Stomach (tissue), 4 donors: ENCODE measurements around the gene TUBGCP3.

Experiments
- EP300 ChIP-seq: sonication (generic); formaldehyde crosslinking; IDR thresholded peaks from one replicate; pipeline ENCODE4 v1.6.1; 2017; ENCODE audit warnings: antibody characterized with exemption
- POLR2A ChIP-seq, 4 donors: fragments of 450-650 bp; IDR thresholded peaks; one replicate each; pipeline ENCODE4 v1.6.1; 2016; ENCODE audit warnings: antibody characterized with exemption in 4 of 4, control low read depth in 2 of 4, mild to moderate bottlenecking in 1 of 4, moderate library complexity in 1 of 4
- POLR2AphosphoS5 ChIP-seq, 3 donors: sonication (generic); formaldehyde crosslinking; IDR thresholded peaks; one replicate each; pipeline ENCODE4 v1.6.1; 2016; ENCODE audit warnings: antibody characterized with exemption in 3 of 3
- TF ChIP-seq, protein P1 (sequence below), 7 experiments: fragments of 450-650 bp in 4 of 7; fragments of 200-600 bp in 3 of 7; sonication (generic) in 3 of 7; IDR thresholded peaks; one replicate each; pipeline ENCODE4 v1.5.1; 2016 to 2019; ENCODE audit warnings: antibody characterized with exemption in 7 of 7, control low read depth in 2 of 7, mild to moderate bottlenecking in 1 of 7

DNA sequence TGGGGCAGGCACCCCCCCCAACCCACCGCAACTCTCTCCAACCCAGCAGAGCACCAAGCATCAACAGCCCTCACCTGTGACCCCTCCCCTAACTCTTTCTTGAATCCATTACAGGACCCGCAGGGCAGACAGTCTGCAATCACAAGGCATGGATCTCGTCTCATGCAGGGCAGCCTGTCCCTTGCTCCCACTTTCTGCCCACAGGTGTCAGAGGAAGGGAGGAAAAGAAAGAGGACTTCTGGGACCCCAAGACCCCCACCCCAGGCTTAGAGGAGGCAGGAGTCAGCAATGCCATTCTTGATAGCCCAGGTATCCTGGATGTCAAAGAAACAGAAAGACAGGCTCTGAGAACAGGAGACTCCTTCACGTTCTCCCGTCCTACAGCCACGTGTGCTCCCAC is 47.4 kb upstream of the TUBGCP3 start:
- TF ChIP-seq POLR2A (IDR thresholded peaks at IDR 0.05) = no peak
- TF ChIP-seq, protein P1, sequence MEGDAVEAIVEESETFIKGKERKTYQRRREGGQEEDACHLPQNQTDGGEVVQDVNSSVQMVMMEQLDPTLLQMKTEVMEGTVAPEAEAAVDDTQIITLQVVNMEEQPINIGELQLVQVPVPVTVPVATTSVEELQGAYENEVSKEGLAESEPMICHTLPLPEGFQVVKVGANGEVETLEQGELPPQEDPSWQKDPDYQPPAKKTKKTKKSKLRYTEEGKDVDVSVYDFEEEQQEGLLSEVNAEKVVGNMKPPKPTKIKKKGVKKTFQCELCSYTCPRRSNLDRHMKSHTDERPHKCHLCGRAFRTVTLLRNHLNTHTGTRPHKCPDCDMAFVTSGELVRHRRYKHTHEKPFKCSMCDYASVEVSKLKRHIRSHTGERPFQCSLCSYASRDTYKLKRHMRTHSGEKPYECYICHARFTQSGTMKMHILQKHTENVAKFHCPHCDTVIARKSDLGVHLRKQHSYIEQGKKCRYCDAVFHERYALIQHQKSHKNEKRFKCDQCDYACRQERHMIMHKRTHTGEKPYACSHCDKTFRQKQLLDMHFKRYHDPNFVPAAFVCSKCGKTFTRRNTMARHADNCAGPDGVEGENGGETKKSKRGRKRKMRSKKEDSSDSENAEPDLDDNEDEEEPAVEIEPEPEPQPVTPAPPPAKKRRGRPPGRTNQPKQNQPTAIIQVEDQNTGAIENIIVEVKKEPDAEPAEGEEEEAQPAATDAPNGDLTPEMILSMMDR (IDR thresholded peaks at IDR 0.05) = no peak
- TF ChIP-seq POLR2AphosphoS5 (IDR thresholded peaks at IDR 0.05) = no peak
- TF ChIP-seq EP300 = no peak
